ENCODE results near the gene ZBTB32. TPM values are rescaled to one million over a fixed set of nuclear protein-coding genes. Genes with fewer than 3 reads are reported as not detected.

Gene ZBTB32
- total RNA-seq, 1 experiment from 2014 or later = 0.13 TPM

- Histone ChIP-seq H3K56ac (ENCODE audit: insufficient read length, low read depth, low read length) (no peak overlapping the region), H3K27me3 (ENCODE audit: insufficient read depth, low read length) (no peaks in the 10 kb centered on the region), H3K27ac (ENCODE audit: insufficient read length, low read depth, low read length) (no peak overlapping the region), H4K5ac (ENCODE audit: insufficient read length, low read depth, low read length) (no peak overlapping the region), H4K20me1 (ENCODE audit: control insufficient read depth, insufficient read depth, insufficient read length) (no peaks in the 10 kb centered on the region), H3T11ph (ENCODE audit: low read length) (no peak overlapping the region), H2BK5ac (ENCODE audit: insufficient read length, low read length) (no peak overlapping the region), H2BK20ac (ENCODE audit: low read depth, low read length, poor library complexity, severe bottlenecking) (no peak overlapping the region), H3K23me2 (ENCODE audit: insufficient read length, low read depth, low read length, poor library complexity, severe bottlenecking) (peaks cover 15% of the 10 kb centered on the region), H2BK15ac (ENCODE audit: low read depth, low read length) (no peak overlapping the region), H3K14ac (ENCODE audit: insufficient read depth, low read length) (peak overlapping the region; percentile 33; the same call in 1 of the 2 replicates), H3K9ac (ENCODE audit: extremely low read depth, insufficient read length, low read length) (no peak overlapping the region), H2AK5ac (ENCODE audit: insufficient read length, low read length) (no peak overlapping the region), H3K79me2 (ENCODE audit: insufficient read depth, low read length) (no peaks in the 10 kb centered on the region), H3K4ac (ENCODE audit: low read depth, low read length) (no peak overlapping the region), H3K79me1 (ENCODE audit: insufficient read depth, low read depth, low read length, poor library complexity, severe bottlenecking) (no peaks in the 10 kb centered on the region), H3K9me3 (ENCODE audit: control insufficient read depth, low read depth, low read length) (no peaks in the 10 kb centered on the region), H3K4me1 (ENCODE audit: insufficient read depth, low read length) (no peaks in the 10 kb centered on the region), H3K23ac (ENCODE audit: insufficient read length, low read depth, low read length) (no peak overlapping the region), H3K4me2 (ENCODE audit: insufficient read depth, insufficient read length, low read length) (peak overlapping the region; percentile 43), H2BK12ac (ENCODE audit: insufficient read length, low read depth, low read length) (no peak overlapping the region), H4K8ac (replicated peaks; ENCODE audit: insufficient read length, low read depth, low read length) (no peak overlapping the region), H2AFZ (ENCODE audit: low read length) (no peak overlapping the region), H3K18ac (ENCODE audit: insufficient read length, low read depth, low read length) (no peak overlapping the region), H2BK120ac (ENCODE audit: low read depth, low read length, poor library complexity, severe bottlenecking) (no peak overlapping the region), H4K91ac (ENCODE audit: insufficient read length, low read depth, low read length) (no peak overlapping the region)
- no CpG with 5 or more reads among the region's 19 CpGs for WGBS (ENCODE audit: extremely low coverage, insufficient read length, low lambda C conversion rate)
- Mint-ChIP-seq H3K27me3 (ENCODE audit: low read depth) (peaks cover 7% of the 10 kb centered on the region), H3K4me3 (peak overlapping the region; percentile 91 to 95), H3K27ac (peak overlapping the region; percentile 68 to 87 (median 86); a peak in 4 of 7 replicates), H3K9me3 (no peaks in the 10 kb centered on the region), H3K4me1 (peaks cover 12 to 23% of the 10 kb centered on the region in 2 experiments), H3K36me3 (ENCODE audit: insufficient read depth in 1 of 3, low read depth in 3 of 3) (peaks cover 5 to 27% (median 24%) of the 10 kb centered on the region in 3 experiments; a peak in 6 of 7 replicates)
- no peak for DNase-seq
- no peak for TF ChIP-seq CTCF (conservative IDR thresholded peaks at IDR 0.05)
Measured at GRCh38 chr19:35757231-35757748, 52.9 kb downstream of the ZBTB32 start.

Measured in H9 (cell line).